Neural progenitor cell (in vitro differentiated cells): Measurements from ENCODE around the gene SLAIN2. TPM values are rescaled to one million over a fixed set of nuclear protein-coding genes. Genes with fewer than 3 reads are reported as not detected.

Experiments
- DNase-seq: peaks from one replicate; pipeline ENCODE4 v3.0.0-alpha.2; 2016; ENCODE audit warnings: low spot score
- H2AFZ ChIP-seq: fragments of 200-600 bp; sonication (generic); replicated peaks from 2 replicates; pipeline ENCODE4 v1.6.1; 2016; ENCODE audit warnings: antibody characterized with exemption
- H3F3A ChIP-seq: fragments of 200-600 bp; sonication (generic); 2 replicates; pipeline ENCODE4 v1.6.1; 2016; ENCODE audit warnings: antibody characterized with exemption, low read depth
- H3K27ac ChIP-seq: fragments of 200-600 bp; sonication (generic); 2 replicates; pipeline ENCODE4 v1.5.1; 2016; ENCODE audit warnings: mild to moderate bottlenecking
- H3K27me3 ChIP-seq: fragments of 200-600 bp; sonication (generic); 2 replicates; pipeline ENCODE4 v1.6.1; 2016; ENCODE audit warnings: mild to moderate bottlenecking, moderate library complexity
- H3K36me3 ChIP-seq: fragments of 200-600 bp; sonication (generic); 2 replicates; pipeline ENCODE4 v1.5.1; 2016
- H3K4me1 ChIP-seq: fragments of 200-600 bp; sonication (generic); 2 replicates; pipeline ENCODE4 v1.6.1; 2016; ENCODE audit warnings: mixed run types
- H3K4me2 ChIP-seq: fragments of 200-600 bp; sonication (generic); 2 replicates; pipeline ENCODE4 v1.6.1; 2016
- H3K4me3 ChIP-seq: fragments of 200-600 bp; sonication (generic); 2 replicates; pipeline ENCODE4 v1.5.1; 2016
- H3K79me2 ChIP-seq: fragments of 200-600 bp; sonication (generic); 2 replicates; pipeline ENCODE4 v1.6.1; 2016; ENCODE audit warnings: low read depth
- H3K9ac ChIP-seq: fragments of 200-600 bp; sonication (generic); 2 replicates; pipeline ENCODE4 v1.6.1; 2016
- H3K9me3 ChIP-seq: fragments of 200-600 bp; sonication (generic); 2 replicates; pipeline ENCODE4 v1.5.1; 2016; ENCODE audit warnings: low read depth
- H4K20me1 ChIP-seq: fragments of 200-600 bp; sonication (generic); 2 replicates; pipeline ENCODE4 v1.6.1; 2016; ENCODE audit warnings: low read depth
- H3K27ac Mint-ChIP-seq: 3 replicates; pipeline ENCODE4 v1.8.0; 2021; ENCODE audit warnings: mixed read lengths
- H3K27me3 Mint-ChIP-seq: 2 replicates; pipeline ENCODE4 v1.8.0; 2022; ENCODE audit warnings: low read depth, mild to moderate bottlenecking, inconsistent platforms, moderate library complexity, mixed read lengths; ENCODE audit not compliant: insufficient read depth
- H3K36me3 Mint-ChIP-seq: 3 replicates; pipeline ENCODE4 v1.8.0; 2021; ENCODE audit warnings: mixed read lengths
- H3K4me1 Mint-ChIP-seq: 3 replicates; pipeline ENCODE4 v1.8.0; 2021; ENCODE audit warnings: mixed read lengths
- H3K4me3 Mint-ChIP-seq: 3 replicates; pipeline ENCODE4 v1.8.0; 2021; ENCODE audit warnings: mild to moderate bottlenecking, moderate library complexity, mixed read lengths
- H3K9me3 Mint-ChIP-seq: 3 replicates; pipeline ENCODE4 v1.8.0; 2020; ENCODE audit warnings: mixed read lengths
- CTCF ChIP-seq: fragments of 200-600 bp; sonication (generic); IDR thresholded peaks from 2 replicates; pipeline ENCODE4 v1.5.1; 2017; ENCODE audit warnings: antibody characterized with exemption, mild to moderate bottlenecking
- EZH2 ChIP-seq: fragments of 200-600 bp; sonication (generic); IDR thresholded peaks from 2 replicates; pipeline ENCODE4 v1.6.1; 2017; ENCODE audit warnings: antibody characterized with exemption, mild to moderate bottlenecking, moderate library complexity
- EZH2phosphoT487 ChIP-seq: fragments of 200-600 bp; sonication (generic); IDR thresholded peaks from 2 replicates; pipeline ENCODE4 v1.6.1; 2017; ENCODE audit warnings: antibody characterized with exemption
- total RNA-seq: library from RNA; depleted of rRNA; stranded (reverse); fragments of >200 nt; gene quantifications from 2 replicates; pipeline ENCODE4 v1.2.3, GENCODE V29; 2015; ENCODE audit warnings: low replicate concordance

SLAIN2 gene
- total RNA-seq, 1 donor from 2014 or later, result 25.4 TPM

GRCh38 chr4:48337731-48338130 lies 3.6 kb upstream of the SLAIN2 start:
- Mint-ChIP-seq H3K27ac (no peak overlapping the region), H3K36me3 (no peaks in the 10 kb centered on the region), H3K9me3 (no peaks in the 10 kb centered on the region), H3K4me3 (no peak overlapping the region), H3K27me3 (peaks cover 2% of the 10 kb centered on the region), H3K4me1 (peaks cover 12% of the 10 kb centered on the region)
- TF ChIP-seq EZH2 (no peak), CTCF (no peak), EZH2phosphoT487 (no peak)
- Histone ChIP-seq H4K20me1 (peaks cover 5% of the 10 kb centered on the region), H2AFZ (no peak overlapping the region), H3K36me3 (no peaks in the 10 kb centered on the region), H3K4me1 (peaks cover 6% of the 10 kb centered on the region), H3K27ac (no peak overlapping the region), H3K27me3 (no peaks in the 10 kb centered on the region), H3K79me2 (peaks cover 12% of the 10 kb centered on the region), H3K4me2 (no peak overlapping the region), H3F3A (peaks cover 23% of the 10 kb centered on the region), H3K9ac (no peak overlapping the region), H3K9me3 (no peaks in the 10 kb centered on the region), H3K4me3 (no peak overlapping the region)
- DNase-seq, result no peak

- TF ChIP-seq EZH2 (no peak), EZH2phosphoT487 (no peak), CTCF (no peak)
- Histone ChIP-seq H3K27me3 (no peaks in the 10 kb centered on the region), H2AFZ (peak overlapping the region; percentile 48), H3K4me3 (peak overlapping the region; percentile 96), H3K4me2 (peak overlapping the region; percentile 84), H3K27ac (no peak overlapping the region), H3K36me3 (no peaks in the 10 kb centered on the region), H4K20me1 (peaks cover 24% of the 10 kb centered on the region), H3K9ac (no peak overlapping the region), H3K4me1 (peaks cover 24% of the 10 kb centered on the region), H3F3A (peaks cover 23% of the 10 kb centered on the region), H3K9me3 (no peaks in the 10 kb centered on the region), H3K79me2 (peaks cover 32% of the 10 kb centered on the region)
- H3K9me3 Mint-ChIP-seq, result no peaks in the 10 kb centered on the region
- DNase-seq, result no peak
- H3K27ac Mint-ChIP-seq, result no peak overlapping the region
- no peaks in the 10 kb centered on the region for H3K36me3 Mint-ChIP-seq
- no peak overlapping the region for H3K4me3 Mint-ChIP-seq
- H3K27me3 Mint-ChIP-seq, result peaks cover 2% of the 10 kb centered on the region
- peaks cover 28% of the 10 kb centered on the region for H3K4me1 Mint-ChIP-seq
Measured at GRCh38 chr4:48339642-48340041, 1.7 kb upstream of the SLAIN2 start.

- Histone ChIP-seq H3K4me2 (peak overlapping the region; percentile 84), H3K27me3 (no peaks in the 10 kb centered on the region), H4K20me1 (peaks cover 32% of the 10 kb centered on the region), H3K36me3 (no peaks in the 10 kb centered on the region), H3F3A (peaks cover 23% of the 10 kb centered on the region), H3K9ac (peak overlapping the region; percentile 51), H3K79me2 (peaks cover 39% of the 10 kb centered on the region), H3K27ac (peak overlapping the region; percentile 63), H2AFZ (peak overlapping the region; percentile 48), H3K9me3 (no peaks in the 10 kb centered on the region), H3K4me1 (peaks cover 32% of the 10 kb centered on the region), H3K4me3 (peak overlapping the region; percentile 96)
- TF ChIP-seq EZH2, result no peak
- TF ChIP-seq EZH2phosphoT487, result peak; percentile 24
- TF ChIP-seq CTCF, result no peak
- Mint-ChIP-seq H3K27ac (peak overlapping the region; percentile 88), H3K36me3 (no peaks in the 10 kb centered on the region), H3K4me1 (peaks cover 35% of the 10 kb centered on the region), H3K4me3 (peak overlapping the region; percentile 79), H3K9me3 (no peaks in the 10 kb centered on the region), H3K27me3 (peaks cover 2% of the 10 kb centered on the region)
- peak; percentile 67 for DNase-seq
Measured at GRCh38 chr4:48340276-48340964, 909 bp upstream of the SLAIN2 start.
